GM19099 (cell line): ENCODE results near the gene RNF41.

Experiments
- POLR2A ChIP-seq: IDR thresholded peaks from 3 replicates; pipeline ENCODE4 v1.6.1; 2011; ENCODE audit warnings: low read depth; ENCODE audit not compliant: insufficient read length; ENCODE audit errors: extremely low read depth

Gene RNF41

DNA sequence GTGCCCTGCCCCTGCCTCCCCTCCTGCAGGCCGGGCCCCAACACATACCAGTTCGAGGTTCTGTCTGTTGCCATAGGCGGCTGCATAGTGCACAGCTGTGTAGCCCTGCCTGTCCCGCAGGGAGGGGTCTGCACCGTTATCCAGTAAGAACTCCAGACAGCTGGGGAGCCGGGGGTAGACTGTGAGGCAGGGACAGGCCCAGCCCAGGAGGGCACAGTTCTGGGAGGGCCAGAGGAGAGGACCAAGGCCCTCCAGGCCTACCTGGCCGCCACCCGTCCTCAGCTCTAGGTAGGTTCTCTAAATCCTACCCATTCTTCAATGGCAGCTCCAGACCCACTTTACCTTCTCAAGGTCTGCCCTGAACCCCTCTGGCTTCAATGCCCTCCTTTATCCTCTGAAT, 27.0 kb upstream of the RNF41 start:
- TF ChIP-seq POLR2A, result no peak

DNA sequence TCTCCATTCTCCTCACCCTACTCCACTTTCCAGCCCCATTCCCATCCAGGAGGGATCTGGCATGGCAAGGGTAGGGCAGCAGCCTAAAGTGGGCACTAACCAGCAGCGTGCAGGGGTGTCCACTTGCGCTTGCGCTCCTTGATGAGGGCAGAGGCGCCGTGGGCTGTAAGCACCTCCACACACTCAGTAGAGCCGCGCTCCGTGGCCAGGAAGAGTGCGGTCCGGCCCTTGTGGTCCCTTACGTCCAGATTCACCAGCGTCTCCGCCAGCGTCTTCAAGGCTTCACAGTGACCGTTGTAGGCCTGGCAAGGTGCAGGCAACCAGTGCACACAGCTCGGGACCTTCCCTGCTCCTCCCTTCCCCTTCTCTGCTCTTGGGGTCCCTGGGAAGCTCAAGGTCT, 26.2 kb upstream of the RNF41 start:
- TF ChIP-seq POLR2A, result no peak

- TF ChIP-seq POLR2A, result no peak
Measured at GRCh38 chr12:56244494-56244893, 22.8 kb upstream of the RNF41 start.

DNA sequence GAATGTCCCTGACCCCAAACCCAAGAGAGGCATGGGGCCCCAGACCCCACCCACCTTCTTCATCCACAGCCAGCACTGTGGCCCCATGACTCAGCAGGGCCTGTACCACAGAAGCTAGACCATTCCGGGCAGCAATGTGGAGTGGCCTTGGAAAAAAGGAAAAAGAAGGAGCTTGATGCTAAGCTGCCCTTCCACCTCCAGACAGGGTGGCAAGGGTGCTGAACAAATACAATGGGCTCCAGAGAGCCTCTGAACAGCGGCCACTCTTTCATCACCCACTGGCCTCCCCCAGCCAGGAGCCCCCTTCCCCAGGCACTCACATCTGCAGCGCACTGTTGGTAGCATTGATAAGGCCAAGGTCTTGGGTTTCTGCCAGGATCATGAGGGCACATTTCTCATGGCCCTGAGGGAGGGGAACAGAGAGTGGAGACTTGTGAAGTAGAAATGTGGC, 22.0 kb upstream of the RNF41 start:
- no peak for TF ChIP-seq POLR2A

DNA sequence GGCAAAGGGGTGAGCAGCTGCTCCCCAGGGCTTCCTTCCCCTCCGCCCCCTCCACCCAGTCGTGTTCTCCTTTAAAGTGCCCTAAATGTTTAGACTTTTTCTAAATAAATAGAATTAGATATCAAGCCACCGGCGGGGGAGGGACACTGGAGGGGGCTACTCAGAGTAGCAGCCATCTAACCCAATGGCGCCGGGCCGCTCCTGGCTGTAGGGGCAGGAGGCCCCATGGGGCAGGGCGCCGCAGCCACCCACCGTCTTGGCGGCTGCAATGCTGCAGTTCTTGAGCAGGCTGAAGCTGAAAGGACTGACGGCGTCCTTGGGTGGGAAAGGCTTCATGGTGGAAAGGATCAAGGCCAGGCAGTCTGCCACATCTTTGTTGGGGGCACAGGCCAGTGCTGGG, 21.3 kb upstream of the RNF41 start:
- TF ChIP-seq POLR2A, result no peak

- TF ChIP-seq POLR2A, result no peak
Measured at GRCh38 chr12:56241424-56242303, 19.9 kb upstream of the RNF41 start.

DNA sequence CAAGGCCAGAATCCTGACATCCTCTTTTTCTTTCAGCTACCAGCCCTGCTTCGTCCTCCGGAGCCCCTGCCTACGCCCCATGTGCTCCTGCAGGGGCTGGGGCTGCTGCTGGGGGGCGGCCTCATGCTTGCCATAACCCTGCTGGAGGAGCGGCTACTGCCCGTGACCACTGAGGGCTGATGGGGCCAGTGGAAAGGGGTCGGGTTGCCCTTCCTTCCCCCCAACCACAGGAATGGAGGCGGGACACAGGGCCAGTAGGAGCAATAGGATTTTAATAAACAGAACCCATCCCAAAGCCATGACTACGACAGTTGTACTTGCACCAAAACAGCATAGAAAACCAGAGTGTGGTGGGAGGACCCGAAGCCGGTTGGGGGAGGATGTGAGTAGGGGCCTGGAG, 15.8 kb upstream of the RNF41 start:
- TF ChIP-seq POLR2A, result no peak

DNA sequence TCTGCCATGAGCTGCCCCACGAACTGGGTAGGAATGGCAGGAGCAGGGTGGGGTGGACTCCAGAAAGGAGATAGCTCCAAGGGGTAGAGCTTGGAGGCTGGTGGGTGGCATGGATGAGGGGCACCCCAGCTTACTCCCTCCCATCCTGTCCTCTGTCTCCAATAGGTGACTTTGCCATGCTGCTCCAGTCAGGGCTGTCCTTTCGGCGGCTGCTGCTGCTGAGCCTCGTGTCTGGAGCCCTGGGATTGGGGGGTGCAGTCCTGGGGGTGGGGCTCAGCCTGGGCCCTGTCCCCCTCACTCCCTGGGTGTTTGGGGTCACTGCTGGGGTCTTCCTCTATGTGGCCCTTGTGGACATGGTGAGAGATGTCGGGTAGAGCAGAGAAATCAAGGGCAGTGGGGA, 15.3 kb upstream of the RNF41 start:
- no peak for TF ChIP-seq POLR2A

GRCh38 chr12:56236091-56236490, 14.4 kb upstream of the RNF41 start:
- no peak for TF ChIP-seq POLR2A

DNA sequence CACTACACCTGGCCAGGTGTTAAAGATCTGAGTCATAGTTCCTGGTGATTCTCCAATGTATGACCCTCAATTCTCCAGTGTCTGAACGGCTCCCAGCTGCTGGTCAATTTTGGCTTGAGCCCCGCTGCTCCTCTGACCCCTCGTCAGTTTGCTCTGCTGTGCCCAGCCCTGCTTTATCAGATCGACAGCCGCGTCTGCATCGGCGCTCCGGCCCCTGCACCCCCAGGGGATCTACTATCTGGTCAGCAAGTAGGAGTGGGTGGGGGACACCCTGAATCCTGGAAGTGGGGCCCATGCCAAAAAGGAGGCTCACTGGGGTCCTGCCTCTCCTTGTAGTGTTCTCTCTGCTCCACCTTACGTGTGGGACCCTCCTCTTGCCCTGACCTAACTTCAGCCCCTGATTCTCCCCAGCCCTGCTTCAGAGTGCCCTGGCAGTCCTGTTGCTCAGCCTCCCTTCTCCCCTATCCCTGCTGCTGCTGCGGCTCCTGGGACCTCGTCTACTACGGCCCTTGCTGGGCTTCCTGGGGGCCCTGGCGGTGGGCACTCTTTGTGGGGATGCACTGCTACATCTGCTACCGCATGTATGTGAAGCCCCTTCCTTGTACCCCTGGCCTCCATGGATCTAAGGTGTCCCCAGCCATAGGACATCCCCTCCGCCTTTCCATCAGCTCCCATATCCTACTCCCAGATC, 13.2 kb upstream of the RNF41 start:
- TF ChIP-seq POLR2A, result no peak

- no peak for TF ChIP-seq POLR2A
Measured at GRCh38 chr12:56231184-56231582, 9.5 kb upstream of the RNF41 start.

GRCh38 chr12:56230432-56231183, 8.9 kb upstream of the RNF41 start:
- no peak for TF ChIP-seq POLR2A

- TF ChIP-seq POLR2A, result no peak
Measured at GRCh38 chr12:56229916-56230431, 8.3 kb upstream of the RNF41 start, which contains the start of gene SLC39A5. Gene SLC39A5, plus strand, starts transcription at chr12:56230051. Its CDS starts 1,224 bp downstream, at chr12:56231275.

DNA sequence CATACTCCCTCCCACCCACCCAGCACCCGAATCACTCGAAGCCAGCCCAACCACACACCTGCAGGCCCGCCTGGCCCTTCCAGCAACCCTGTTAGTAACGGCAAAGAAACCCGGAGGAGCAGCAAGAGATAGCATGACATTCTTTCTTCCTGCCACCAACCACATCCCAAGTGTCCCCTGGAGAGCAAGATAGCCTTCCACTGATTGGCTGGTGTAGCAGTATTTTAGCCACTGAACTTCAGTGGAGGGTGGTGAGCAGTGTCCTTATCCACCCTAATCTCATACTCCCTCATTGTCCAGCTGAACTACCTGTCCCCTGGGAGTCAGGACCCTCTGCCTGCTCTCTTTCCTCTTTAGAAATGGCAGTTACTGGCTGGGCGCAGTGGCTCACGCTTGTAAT, 7.4 kb upstream of the RNF41 start:
- TF ChIP-seq POLR2A, result no peak

DNA sequence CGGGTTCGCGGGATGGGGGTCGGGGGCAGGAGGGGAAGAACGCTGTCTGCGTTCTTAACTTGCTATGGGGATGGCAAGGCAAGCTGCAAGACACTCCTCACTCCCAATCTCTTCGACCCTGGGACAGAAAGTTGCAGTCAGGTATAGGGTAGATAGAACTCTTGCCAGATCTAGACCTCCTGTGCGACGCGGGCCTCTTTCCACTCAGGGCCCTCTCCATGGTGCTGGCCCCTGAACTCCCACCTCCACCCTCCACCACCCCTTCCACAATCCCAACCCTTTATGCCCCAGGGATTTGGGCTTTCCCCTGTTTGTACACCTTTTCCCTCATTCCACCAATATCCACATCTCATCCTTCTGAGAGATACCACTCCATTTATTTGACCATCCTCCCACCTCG, 3.2 kb upstream of the RNF41 start:
- TF ChIP-seq POLR2A, result no peak
